ENCODE measurements around the gene SUPT3H. TPM values are rescaled to one million over a fixed set of nuclear protein-coding genes. Genes with fewer than 3 reads are reported as not detected.

The SUPT3H gene
- total RNA-seq, 3 donors from 2014 or later (not counting 1 experiment from before 2014, with no cell fraction given) = 7.3 to 10.9 (median 9.9) TPM

DNA sequence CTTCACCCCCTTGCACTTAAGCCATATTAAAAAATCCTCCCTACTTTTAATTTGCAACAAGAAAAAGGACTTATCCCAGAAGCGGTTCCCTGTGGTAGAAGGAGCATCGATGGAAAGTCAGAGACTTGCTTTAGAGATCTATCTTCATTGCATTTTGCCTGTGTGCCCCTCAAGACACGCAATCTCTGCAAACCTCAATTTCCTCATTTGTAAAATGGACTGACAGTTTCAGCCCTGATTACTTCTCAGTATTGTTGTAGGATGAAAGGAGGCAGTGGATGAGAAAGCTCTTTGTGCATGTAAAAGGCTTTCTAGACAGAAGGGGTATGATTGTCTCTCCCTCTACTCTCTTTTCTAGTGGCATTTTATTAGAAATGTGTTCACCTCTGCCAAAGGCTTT, 580.0 kb downstream of the SUPT3H start:
- Histone ChIP-seq H3K9me3 (ENCODE audit: control insufficient read depth, insufficient read depth, low read length) (no peaks in the 10 kb centered on the region), H3K27me3 (ENCODE audit: control insufficient read depth, insufficient read depth, low read length) (no peaks in the 10 kb centered on the region), H3K4me1 (ENCODE audit: control insufficient read depth, insufficient read depth, low read length) (no peaks in the 10 kb centered on the region), H3K4me3 (ENCODE audit: low read length) (no peak overlapping the region), H3K27ac (ENCODE audit: low read length) (no peak overlapping the region), H3K36me3 (ENCODE audit: control insufficient read depth, insufficient read depth, low read length) (no peaks in the 10 kb centered on the region)
- Mint-ChIP-seq H3K9me3 (no peaks in the 10 kb centered on the region), H3K27me3 (ENCODE audit: low read depth in 2 of 2) (peaks cover 19 to 22% of the 10 kb centered on the region in 2 donors), H3K27ac (no peak overlapping the region), H3K4me3 (no peak overlapping the region), H3K36me3 (no peaks in the 10 kb centered on the region), H3K4me1 (no peaks in the 10 kb centered on the region)
- no peak for TF ChIP-seq CTCF (IDR thresholded peaks at IDR 0.05)
- DNase-seq = no peak
- no peak for ATAC-seq
- intact Hi-C loops (cut with micrococcal nuclease) = no loop called here
- WGBS (ENCODE audit: insufficient coverage) = 82% methylated on average over 2 of the region's 3 CpGs

DNA sequence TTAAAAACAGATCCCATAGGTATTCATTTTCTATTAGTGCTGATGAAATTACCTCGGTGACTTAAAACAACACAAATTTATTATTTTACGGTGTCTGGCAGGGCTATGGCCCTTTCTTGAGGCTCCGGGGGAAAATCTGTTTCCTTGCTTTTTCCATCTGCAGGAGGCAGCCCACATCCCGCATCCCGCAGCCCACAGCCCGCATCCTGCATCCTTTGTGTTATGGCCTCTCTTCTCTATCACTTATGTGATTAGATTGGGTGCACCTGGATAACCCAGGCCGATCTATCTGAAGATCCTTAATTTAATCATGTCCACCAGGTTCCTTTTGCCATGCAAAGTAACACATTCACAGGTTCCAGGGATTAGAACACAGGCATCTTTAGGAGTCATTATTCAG, 582.4 kb downstream of the SUPT3H start:
- H3K27ac Mint-ChIP-seq = no peak overlapping the region
- no peaks in the 10 kb centered on the region for H3K9me3 Mint-ChIP-seq
- DNase-seq = no peak
- no peak overlapping the region for H3K4me3 Mint-ChIP-seq
- no peak overlapping the region for H3K27ac ChIP-seq (ENCODE audit: low read length)
- TF ChIP-seq CTCF (IDR thresholded peaks at IDR 0.05) = no peak
- H3K36me3 ChIP-seq (ENCODE audit: control insufficient read depth, insufficient read depth, low read length) = no peaks in the 10 kb centered on the region
- no peaks in the 10 kb centered on the region for H3K27me3 ChIP-seq (ENCODE audit: control insufficient read depth, insufficient read depth, low read length)
- intact Hi-C loops (cut with micrococcal nuclease) = no loop called here
- WGBS (ENCODE audit: insufficient coverage) = 85% methylated on average over 7 of the region's 7 CpGs
- H3K36me3 Mint-ChIP-seq = no peaks in the 10 kb centered on the region
- H3K9me3 ChIP-seq (ENCODE audit: control insufficient read depth, insufficient read depth, low read length) = no peaks in the 10 kb centered on the region
- no peaks in the 10 kb centered on the region for H3K4me1 ChIP-seq (ENCODE audit: control insufficient read depth, insufficient read depth, low read length)
- no peak overlapping the region for H3K4me3 ChIP-seq (ENCODE audit: low read length)
- no peak for ATAC-seq
- peaks cover 14 to 22% of the 10 kb centered on the region in 2 donors for H3K27me3 Mint-ChIP-seq (ENCODE audit: low read depth in 2 of 2)
- no peaks in the 10 kb centered on the region for H3K4me1 Mint-ChIP-seq

- H3K27me3 ChIP-seq (ENCODE audit: control insufficient read depth, insufficient read depth, low read length) = no peaks in the 10 kb centered on the region
- no peak overlapping the region for H3K4me3 ChIP-seq (ENCODE audit: low read length)
- DNase-seq = no peak
- no peaks in the 10 kb centered on the region for H3K4me1 ChIP-seq (ENCODE audit: control insufficient read depth, insufficient read depth, low read length)
- 86% methylated on average over 5 of the region's 7 CpGs for WGBS (ENCODE audit: insufficient coverage)
- Mint-ChIP-seq H3K4me1 (no peaks in the 10 kb centered on the region), H3K4me3 (no peak overlapping the region), H3K9me3 (no peaks in the 10 kb centered on the region), H3K27me3 (ENCODE audit: low read depth in 2 of 2) (peaks cover 0 to 7% of the 10 kb centered on the region in 2 donors), H3K36me3 (no peaks in the 10 kb centered on the region), H3K27ac (no peak overlapping the region)
- intact Hi-C loops (cut with micrococcal nuclease) = no loop called here
- no peaks in the 10 kb centered on the region for H3K9me3 ChIP-seq (ENCODE audit: control insufficient read depth, insufficient read depth, low read length)
- no peaks in the 10 kb centered on the region for H3K36me3 ChIP-seq (ENCODE audit: control insufficient read depth, insufficient read depth, low read length)
- no peak overlapping the region for H3K27ac ChIP-seq (ENCODE audit: low read length)
- TF ChIP-seq CTCF (IDR thresholded peaks at IDR 0.05) = no peak
- no peak for ATAC-seq
Measured at GRCh38 chr6:44789806-44790205, 587.9 kb downstream of the SUPT3H start.

DNA sequence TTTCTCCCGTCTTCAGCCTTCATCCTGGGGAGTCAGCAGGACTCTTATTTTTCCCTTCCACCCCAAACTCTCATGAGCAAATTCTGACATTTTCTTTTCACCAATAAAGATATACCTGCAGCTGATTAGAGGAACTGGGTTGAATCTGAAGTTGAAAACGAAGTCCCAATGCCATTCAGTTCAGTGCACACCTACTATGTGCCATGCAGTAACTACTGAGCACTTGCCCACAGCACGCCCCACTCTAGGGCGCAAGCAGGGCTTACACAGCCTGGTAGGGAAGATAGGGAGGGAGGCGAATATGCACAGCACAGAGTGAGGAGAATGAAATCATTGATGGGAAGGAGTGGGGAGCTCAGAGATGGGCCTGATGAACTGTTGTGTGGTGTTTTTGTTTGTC, 588.7 kb downstream of the SUPT3H start:
- H3K27ac ChIP-seq (ENCODE audit: low read length) = no peak overlapping the region
- H3K4me3 ChIP-seq (ENCODE audit: low read length) = no peak overlapping the region
- H3K4me1 ChIP-seq (ENCODE audit: control insufficient read depth, insufficient read depth, low read length) = no peaks in the 10 kb centered on the region
- H3K9me3 ChIP-seq (ENCODE audit: control insufficient read depth, insufficient read depth, low read length) = no peaks in the 10 kb centered on the region
- H3K36me3 Mint-ChIP-seq = no peaks in the 10 kb centered on the region
- no peaks in the 10 kb centered on the region for H3K9me3 Mint-ChIP-seq
- intact Hi-C loops (cut with micrococcal nuclease) = no loop called here
- no peak for TF ChIP-seq CTCF (IDR thresholded peaks at IDR 0.05)
- H3K27me3 Mint-ChIP-seq (ENCODE audit: low read depth in 2 of 2) = peaks cover 0 to 7% of the 10 kb centered on the region in 2 donors
- H3K4me3 Mint-ChIP-seq = no peak overlapping the region
- H3K27me3 ChIP-seq (ENCODE audit: control insufficient read depth, insufficient read depth, low read length) = no peaks in the 10 kb centered on the region
- 89% methylated on average over 5 of the region's 5 CpGs for WGBS (ENCODE audit: insufficient coverage)
- H3K4me1 Mint-ChIP-seq = no peaks in the 10 kb centered on the region
- DNase-seq (no peak), ATAC-seq (no peak)
- H3K36me3 ChIP-seq (ENCODE audit: control insufficient read depth, insufficient read depth, low read length) = no peaks in the 10 kb centered on the region
- H3K27ac Mint-ChIP-seq = no peak overlapping the region
